NOMO-1 (cell line): Measurements from ENCODE around the gene XYLT1.

Experiments
- DNase-seq, 2 experiments: peaks; one replicate each; lab custom pipeline; 2025; ENCODE audit not compliant: unreplicated experiment in 2 of 2; lab: John Stamatoyannopoulos, UW

XYLT1 gene

GRCh38 chr16:17461951-17462729, 8.6 kb downstream of the XYLT1 start:
- DNase-seq = peak; percentile 73 to 76

GRCh38 chr16:17460890-17461289, 9.9 kb downstream of the XYLT1 start:
- no peak for DNase-seq

- DNase-seq = no peak
Measured at GRCh38 chr16:17459903-17460521, 10.7 kb downstream of the XYLT1 start.

GRCh38 chr16:17457997-17458396, 12.8 kb downstream of the XYLT1 start:
- no peak for DNase-seq

- no peak for DNase-seq
Measured at GRCh38 chr16:17457513-17457912, 13.2 kb downstream of the XYLT1 start.

- no peak for DNase-seq
Measured at GRCh38 chr16:17454162-17454730, 16.5 kb downstream of the XYLT1 start.

GRCh38 chr16:17453364-17454038, 17.3 kb downstream of the XYLT1 start:
- no peak for DNase-seq

GRCh38 chr16:17452922-17453321, 17.8 kb downstream of the XYLT1 start:
- DNase-seq = no peak

- peak; percentile 67 to 98 for DNase-seq
Measured at GRCh38 chr16:17451843-17452242, 18.9 kb downstream of the XYLT1 start.

GRCh38 chr16:17450291-17450690, 20.5 kb downstream of the XYLT1 start:
- no peak for DNase-seq

GRCh38 chr16:17448640-17449638, 21.8 kb downstream of the XYLT1 start:
- peak in 1 of 2 experiments; percentile 32 for DNase-seq

- DNase-seq = no peak
Measured at GRCh38 chr16:17447101-17447569, 23.6 kb downstream of the XYLT1 start.

GRCh38 chr16:17446661-17447060, 24.1 kb downstream of the XYLT1 start:
- DNase-seq = no peak

GRCh38 chr16:17445421-17445820, 25.3 kb downstream of the XYLT1 start:
- no peak for DNase-seq

- no peak for DNase-seq
Measured at GRCh38 chr16:17444658-17445057, 26.1 kb downstream of the XYLT1 start.

- no peak for DNase-seq
Measured at GRCh38 chr16:17440131-17440530, 30.6 kb downstream of the XYLT1 start.

- peak in 1 of 2 experiments; percentile 69 for DNase-seq
Measured at GRCh38 chr16:17439580-17439979, 31.2 kb downstream of the XYLT1 start.

- DNase-seq = peak in 1 of 2 experiments; percentile 2
Measured at GRCh38 chr16:17437981-17438380, 32.8 kb downstream of the XYLT1 start.

- no peak for DNase-seq
Measured at GRCh38 chr16:17437127-17437720, 33.5 kb downstream of the XYLT1 start.

- DNase-seq = no peak
Measured at GRCh38 chr16:17435318-17435717, 35.4 kb downstream of the XYLT1 start.
